WERI-Rb-1 (cell line): Measurements from ENCODE around the gene ISYNA1.
A peak's percentile ranks its signal among the peaks of the same experiment; 100 is the strongest.

Source experiments
- DNase-seq: peaks from one replicate; pipeline ENCODE4 v3.0.0-alpha.2; 2020
- H3K27ac ChIP-seq: fragments of 250-450 bp; sonication (Bioruptor Pico); 2 replicates; pipeline ENCODE4 v1.5.1; 2020; ENCODE audit warnings: mild to moderate bottlenecking, moderate library complexity
- H3K27me3 ChIP-seq: fragments of 250-450 bp; sonication (Bioruptor Pico); 2 replicates; pipeline ENCODE4 v1.5.1; 2021; ENCODE audit warnings: mild to moderate bottlenecking, low read depth, moderate library complexity; ENCODE audit not compliant: insufficient read depth, severe bottlenecking
- H3K36me3 ChIP-seq: fragments of 250-450 bp; sonication (Bioruptor Pico); 2 replicates; pipeline ENCODE4 v1.5.1; 2020; ENCODE audit warnings: mild to moderate bottlenecking, moderate library complexity
- H3K4me3 ChIP-seq: 2 replicates; pipeline ENCODE4 v1.5.1; 2011; ENCODE audit warnings: low read depth, mild to moderate bottlenecking, control low read depth, low read length
- H3K9me3 ChIP-seq: fragments of 250-450 bp; sonication (Bioruptor Pico); 2 replicates; pipeline ENCODE4 v1.5.1; 2021; ENCODE audit warnings: mild to moderate bottlenecking, moderate library complexity; ENCODE audit not compliant: severe bottlenecking
- CTCF ChIP-seq: IDR thresholded peaks from 2 replicates; pipeline ENCODE4 v1.5.1; 2011; ENCODE audit warnings: low read depth, mild to moderate bottlenecking, control low read depth, inconsistent platforms, low read length

The ISYNA1 gene

DNA sequence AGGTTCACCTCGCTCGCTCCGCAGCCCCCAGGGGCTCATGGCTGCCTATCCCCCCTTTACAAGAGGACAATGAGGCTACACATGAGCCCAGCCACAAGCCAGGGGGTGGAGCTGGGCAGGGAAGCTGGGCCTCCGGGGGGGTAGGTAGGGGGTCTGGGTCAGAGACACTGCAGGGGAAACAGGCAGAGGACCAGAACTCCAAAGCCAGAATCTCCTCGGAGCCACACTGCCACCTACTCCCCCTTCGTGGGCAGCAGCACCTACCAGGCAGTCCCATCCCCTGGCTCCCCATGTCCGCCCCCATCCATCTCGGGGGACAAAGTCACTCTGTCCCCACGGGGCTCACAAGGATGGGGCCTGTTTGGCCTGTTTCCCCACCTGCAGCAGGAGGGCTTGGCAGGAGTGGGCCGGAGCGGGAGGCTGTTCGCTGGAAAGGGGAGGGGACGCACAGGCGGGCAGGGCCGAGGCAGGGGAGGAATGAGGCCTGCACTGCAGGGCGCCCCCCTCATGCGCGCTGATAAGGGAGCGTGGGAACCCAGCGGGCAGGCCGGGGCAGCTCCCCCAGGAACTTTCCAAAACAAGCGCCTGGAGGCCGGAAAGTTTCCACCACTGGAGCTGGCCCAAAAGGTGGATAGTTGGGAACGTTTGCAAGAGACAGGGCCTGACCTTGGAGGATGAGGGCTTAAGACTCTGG is 545 bp upstream of the ISYNA1 start:
- no peaks in the 10 kb centered on the region for H3K27me3 ChIP-seq
- H3K27ac ChIP-seq: peak overlapping the region; percentile 87
- H3K9me3 ChIP-seq: no peaks in the 10 kb centered on the region
- H3K36me3 ChIP-seq: peaks cover 28% of the 10 kb centered on the region
- H3K4me3 ChIP-seq: peak overlapping the region; percentile 95
- peak; percentile 63 for DNase-seq
- no peak for TF ChIP-seq CTCF

- Histone ChIP-seq H3K27me3 (no peaks in the 10 kb centered on the region), H3K9me3 (no peaks in the 10 kb centered on the region), H3K27ac (peak overlapping the region; percentile 66), H3K4me3 (peak overlapping the region; percentile 95), H3K36me3 (peaks cover 34% of the 10 kb centered on the region)
- TF ChIP-seq CTCF: no peak
- peak; percentile 92 for DNase-seq
Measured at GRCh38 chr19:18436671-18437490, 1.1 kb downstream of the ISYNA1 start.

DNA sequence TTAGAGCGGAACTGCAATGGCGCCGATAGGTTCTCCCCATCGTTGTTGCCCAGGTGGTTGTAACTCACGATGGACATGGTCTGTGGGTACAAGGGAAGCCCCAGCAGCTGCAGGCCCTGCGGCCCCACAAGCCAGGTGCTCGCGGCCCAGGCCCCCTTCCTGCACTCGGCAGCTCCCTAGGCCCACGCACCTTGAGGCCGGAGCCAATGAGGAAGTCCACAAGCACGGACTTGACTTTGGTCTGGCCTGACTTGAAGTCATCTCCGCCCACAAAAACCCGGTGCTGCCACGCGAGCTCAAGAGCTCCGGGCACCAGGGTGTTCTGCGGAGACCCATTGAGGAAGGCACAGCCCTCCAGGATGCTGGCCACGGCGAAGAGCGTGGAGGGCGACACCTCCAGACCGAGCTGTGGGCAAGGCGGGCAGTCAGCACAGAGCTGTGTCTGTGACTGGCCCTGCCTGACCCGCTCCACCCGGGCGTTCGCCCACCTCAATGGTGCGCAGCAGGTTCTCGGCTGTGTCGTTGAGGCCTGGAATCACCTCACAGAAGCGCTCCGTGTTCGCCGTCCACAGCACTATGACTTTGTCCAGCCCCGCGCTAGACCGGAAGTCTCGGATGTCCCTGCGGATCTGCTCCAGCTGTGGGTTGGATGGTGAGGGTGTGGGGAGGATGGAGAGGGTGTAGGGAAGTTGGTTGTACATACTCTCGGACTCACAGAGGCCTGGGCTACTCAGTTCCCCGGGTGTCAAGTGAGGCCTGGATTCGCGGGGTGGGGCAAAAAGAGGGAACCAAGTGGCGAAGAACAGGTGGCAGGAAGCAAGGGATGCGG is 1.9 kb downstream of the ISYNA1 start:
- Histone ChIP-seq H3K27ac (no peak overlapping the region; the same call in 1 of the 2 replicates), H3K36me3 (peaks cover 36% of the 10 kb centered on the region), H3K9me3 (no peaks in the 10 kb centered on the region), H3K27me3 (no peaks in the 10 kb centered on the region), H3K4me3 (no peak overlapping the region)
- no peak for DNase-seq
- no peak for TF ChIP-seq CTCF

DNA sequence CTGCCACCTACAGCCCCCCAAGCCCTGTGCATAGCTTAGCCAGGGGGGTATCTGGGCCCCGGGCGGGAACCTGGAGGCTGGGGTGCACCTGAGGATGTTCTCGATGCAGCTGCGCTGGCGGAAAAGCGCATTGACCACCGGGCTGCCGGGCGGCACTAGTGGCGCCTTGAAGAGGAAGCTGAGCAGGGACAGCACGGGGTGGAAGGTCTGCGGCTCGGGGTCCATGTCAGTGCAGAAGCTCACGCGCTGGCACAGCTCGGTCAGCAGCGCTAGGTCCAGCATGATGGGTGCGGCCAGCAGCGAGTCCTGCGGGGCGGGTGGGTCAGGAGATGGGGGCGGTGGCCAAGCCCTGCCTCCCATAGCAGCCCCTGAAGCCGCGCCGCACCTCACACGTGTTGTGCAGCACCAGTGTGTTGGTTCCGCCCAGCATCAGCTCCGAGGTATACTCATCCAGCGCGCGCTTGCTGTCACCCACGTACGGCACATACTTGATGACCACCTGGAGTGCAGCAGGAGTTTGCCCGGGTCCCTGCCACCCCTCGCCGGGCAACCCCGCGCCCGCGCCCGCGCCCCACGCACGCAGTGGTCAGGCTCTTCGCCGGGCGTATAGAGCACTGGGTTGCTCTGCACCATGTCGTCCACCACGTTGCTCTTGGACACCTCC is 2.6 kb downstream of the ISYNA1 start:
- DNase-seq: no peak
- Histone ChIP-seq H3K36me3 (peaks cover 42% of the 10 kb centered on the region), H3K27ac (no peak overlapping the region)

More for the DNA sequence above, 2.6 kb downstream of the ISYNA1 start:
- H3K9me3 ChIP-seq: no peaks in the 10 kb centered on the region
- TF ChIP-seq CTCF: no peak
- no peak overlapping the region for H3K4me3 ChIP-seq
- no peaks in the 10 kb centered on the region for H3K27me3 ChIP-seq
